Liver (tissue), 9 donors: ENCODE results near the gene CGRRF1. TPM values are rescaled to one million over a fixed set of nuclear protein-coding genes. Genes with fewer than 3 reads are reported as not detected.

ENCODE experiments used
- DNase-seq: peaks from one replicate; pipeline ENCODE4 v3.0.0-alpha.2; 2017; ENCODE audit warnings: low spot score
- H3K27ac ChIP-seq, 2 donors: one replicate each; pipeline ENCODE4 v1.7.0; 2013; ENCODE audit warnings: inconsistent platforms in 2 of 2, low read length in 2 of 2, control low read depth in 1 of 2, low read depth in 1 of 2, mild to moderate bottlenecking in 1 of 2
- H3K27me3 ChIP-seq, 4 donors: one replicate each; pipeline versions ENCODE4 v1.6.1 to v1.7.0; 2013; ENCODE audit warnings: low read length in 3 of 4, inconsistent platforms in 1 of 4, mild to moderate bottlenecking in 1 of 4, moderate library complexity in 1 of 4; ENCODE audit not compliant: control insufficient read depth in 4 of 4, insufficient read depth in 4 of 4
- H3K36me3 ChIP-seq, 4 donors: one replicate each; pipeline versions ENCODE4 v1.6.1 to v1.7.0; 2013; ENCODE audit warnings: low read length in 3 of 4, mild to moderate bottlenecking in 3 of 4, low read depth in 1 of 4, moderate library complexity in 1 of 4; ENCODE audit not compliant: control insufficient read depth in 4 of 4, insufficient read depth in 3 of 4
- H3K4me1 ChIP-seq, 4 donors: one replicate each; pipeline versions ENCODE4 v1.6.1 to v1.7.0; 2013; ENCODE audit warnings: low read length in 3 of 4, mild to moderate bottlenecking in 3 of 4, moderate library complexity in 1 of 4; ENCODE audit not compliant: control insufficient read depth in 4 of 4, insufficient read depth in 4 of 4
- H3K4me3 ChIP-seq, 3 donors: one replicate each; pipeline versions ENCODE4 v1.6.1 to v1.7.0; 2013; ENCODE audit warnings: low read length in 3 of 3, control low read depth in 1 of 3, low read depth in 1 of 3, mild to moderate bottlenecking in 1 of 3
- H3K9ac ChIP-seq, 2 donors: one replicate each; pipeline ENCODE4 v1.7.0; 2013; ENCODE audit warnings: low read length in 2 of 2, mild to moderate bottlenecking in 2 of 2, moderate library complexity in 2 of 2, control low read depth in 1 of 2, low read depth in 1 of 2
- H3K9me3 ChIP-seq, 4 donors: one replicate each; pipeline versions ENCODE4 v1.6.1 to v1.7.0; 2013; ENCODE audit warnings: low read length in 3 of 4; ENCODE audit not compliant: control insufficient read depth in 4 of 4
- ATF3 ChIP-seq: IDR thresholded peaks from 2 replicates; pipeline ENCODE4 v1.6.1; 2016; ENCODE audit warnings: antibody characterized with exemption
- CTCF ChIP-seq: fragments of 150-350 bp; IDR thresholded peaks from 2 replicates; pipeline ENCODE4 v1.5.1; 2017; ENCODE audit warnings: improper control_type of control experiment, low read depth, low read length; ENCODE audit not compliant: missing input control
- EGR1 ChIP-seq, 2 donors: IDR thresholded peaks; 2 replicates each; pipeline ENCODE4 v1.6.1; 2016 to 2018; ENCODE audit warnings: antibody characterized with exemption in 2 of 2, low read depth in 2 of 2
- FOXA1 ChIP-seq: IDR thresholded peaks from 2 replicates; pipeline ENCODE4 v1.6.1; 2016; ENCODE audit warnings: antibody characterized with exemption
- FOXA2 ChIP-seq: IDR thresholded peaks from 2 replicates; pipeline ENCODE4 v1.6.1; 2016; ENCODE audit warnings: antibody characterized with exemption
- GABPA ChIP-seq, 2 donors: IDR thresholded peaks in 1 of 2; conservative IDR thresholded peaks in 1 of 2; 2 replicates each; pipeline ENCODE4 v1.6.1; 2016; ENCODE audit warnings: antibody characterized with exemption in 2 of 2, mild to moderate bottlenecking in 1 of 2, moderate library complexity in 1 of 2
- HNF4A ChIP-seq, 2 donors: conservative IDR thresholded peaks; 2 replicates each; pipeline ENCODE4 v1.6.1; 2016; ENCODE audit warnings: antibody characterized with exemption in 2 of 2, mild to moderate bottlenecking in 2 of 2
- HNF4G ChIP-seq: IDR thresholded peaks from 2 replicates; pipeline ENCODE4 v1.6.1; 2016; ENCODE audit warnings: antibody characterized with exemption
- JUND ChIP-seq, 2 donors: IDR thresholded peaks; 2 replicates each; pipeline ENCODE4 v1.6.1; 2016; ENCODE audit warnings: antibody characterized with exemption in 2 of 2
- MAX ChIP-seq: IDR thresholded peaks from 2 replicates; pipeline ENCODE4 v1.6.1; 2016; ENCODE audit warnings: antibody characterized with exemption
- NR2F2 ChIP-seq: IDR thresholded peaks from 2 replicates; pipeline ENCODE4 v1.6.1; 2016; ENCODE audit warnings: antibody characterized with exemption
- RAD21 ChIP-seq, 2 donors: IDR thresholded peaks; 2 replicates each; pipeline ENCODE4 v1.6.1; 2016; ENCODE audit warnings: antibody characterized with exemption in 2 of 2, mild to moderate bottlenecking in 2 of 2
- REST ChIP-seq: IDR thresholded peaks from 2 replicates; pipeline ENCODE4 v1.6.1; 2016; ENCODE audit warnings: antibody characterized with exemption, mild to moderate bottlenecking
- RXRA ChIP-seq, 2 donors: IDR thresholded peaks; 2 replicates each; pipeline ENCODE4 v1.6.1; 2017 to 2018; ENCODE audit warnings: antibody characterized with exemption in 2 of 2, mild to moderate bottlenecking in 1 of 2
- SP1 ChIP-seq: IDR thresholded peaks from 2 replicates; pipeline ENCODE4 v1.6.1; 2018; ENCODE audit warnings: antibody characterized with exemption, mild to moderate bottlenecking
- TAF1 ChIP-seq: conservative IDR thresholded peaks from 2 replicates; pipeline ENCODE4 v1.6.1; 2016; ENCODE audit warnings: antibody characterized with exemption, mild to moderate bottlenecking
- YY1 ChIP-seq: IDR thresholded peaks from 2 replicates; pipeline ENCODE4 v1.6.1; 2016; ENCODE audit warnings: antibody characterized with exemption, mild to moderate bottlenecking
- ZBTB33 ChIP-seq: IDR thresholded peaks from 2 replicates; pipeline ENCODE4 v1.6.1; 2016; ENCODE audit warnings: antibody characterized with exemption
- WGBS: extraction: QIAGEN DNeasy Blood & Tissue Kit; methylation state at CpG from one replicate; pipeline ENCODE4 v1.1.7; 2013; 5-methylcytosine and 5-hydroxymethylcytosine counted together
- polyA plus RNA-seq, 2 donors: library from polyadenylated mRNA; stranded (reverse) in 1 of 2; unstranded in 1 of 2; fragments of 200-250 nt in 1 of 2; fragments of >200 nt in 1 of 2; fragmentation: Nextera tagmentation in 1 of 2; extraction: Ambion mirVana in 1 of 2; gene quantifications; one replicate each; pipeline versions ENCODE4 v1.2.1 to v1.2.3, GENCODE V29; 2013 to 2015
- total RNA-seq, 2 donors: library from RNA; depleted of rRNA; stranded (reverse); fragments of >200 nt; gene quantifications; one replicate each; pipeline ENCODE4 v1.2.3, GENCODE V29; 2014
- donor health status: healthy.
- donor health status: healthy.
- donor health status: healthy.
- donor health status: healthy.
- donor health status: healthy.

CGRRF1 gene
- total and polyA plus RNA-seq, 4 donors, result 4.6 to 11.2 (median 5.0) TPM

GRCh38 chr14:54550514-54550913, 40.8 kb downstream of the CGRRF1 start:
- Histone ChIP-seq H3K4me3 (no peak overlapping the region), H3K9ac (no peak overlapping the region), H3K9me3 (no peaks in the 10 kb centered on the region), H3K27ac (no peak overlapping the region), H3K36me3 (no peaks in the 10 kb centered on the region), H3K4me1 (no peaks in the 10 kb centered on the region), H3K27me3 (no peaks in the 10 kb centered on the region)
- no peak for DNase-seq
- TF ChIP-seq NR2F2 (no peak), HNF4A (conservative IDR thresholded peaks at IDR 0.05) (no peak), TAF1 (no peak), FOXA2 (no peak), ATF3 (no peak), FOXA1 (no peak), RAD21 (IDR thresholded peaks at IDR 0.05) (no peak), YY1 (no peak), RXRA (IDR thresholded peaks at IDR 0.05) (no peak), MAX (no peak), CTCF (no peak), ZBTB33 (no peak), EGR1 (IDR thresholded peaks at IDR 0.05; ENCODE audit: low read depth in 2 of 2) (no peak), HNF4G (no peak), SP1 (no peak), REST (no peak), JUND (IDR thresholded peaks at IDR 0.05) (no peak), GABPA (IDR thresholded peaks at IDR 0.05 in 1 of 2, conservative IDR thresholded peaks at IDR 0.05 in 1 of 2) (no peak)
- 83% methylated on average over 1 of the region's 1 CpG for WGBS
